ENCODE data around the gene MVD.

The MVD gene

DNA sequence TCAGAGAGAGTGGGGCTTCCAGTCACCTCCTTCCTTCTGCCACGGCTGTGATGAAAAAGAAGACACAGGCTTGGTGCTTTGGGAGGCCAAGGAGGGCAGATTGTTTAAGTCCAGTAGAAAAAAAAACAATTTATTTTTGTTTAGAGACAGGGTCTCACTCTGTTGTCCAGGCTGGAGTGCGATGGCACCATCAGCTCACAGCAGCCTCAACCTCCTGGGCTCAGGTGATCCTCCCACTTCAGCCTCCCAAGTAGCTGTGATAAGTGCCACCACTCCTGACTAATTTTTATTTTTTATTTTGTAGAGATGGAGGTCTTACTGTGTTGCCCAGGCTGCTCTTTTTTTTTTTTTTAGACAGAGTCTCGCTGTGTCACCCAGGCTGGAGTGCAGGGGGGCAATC is 2.7 kb upstream of the MVD start:
- H3K27ac ChIP-seq, result no peak overlapping the region
- H3K27me3 ChIP-seq (replicated peaks), result no peaks in the 10 kb centered on the region
- no peak for DNase-seq
- H3K4me3 ChIP-seq (ENCODE audit: low read depth, low read length), result no peak overlapping the region
- H3K36me3 ChIP-seq (replicated peaks), result no peaks in the 10 kb centered on the region
- in situ Hi-C loops (cut with HindIII; ENCODE audit: low pct_ligation_motif_present, low sequenced_read_pairs), result no loop called here
- TF ChIP-seq, protein P1, sequence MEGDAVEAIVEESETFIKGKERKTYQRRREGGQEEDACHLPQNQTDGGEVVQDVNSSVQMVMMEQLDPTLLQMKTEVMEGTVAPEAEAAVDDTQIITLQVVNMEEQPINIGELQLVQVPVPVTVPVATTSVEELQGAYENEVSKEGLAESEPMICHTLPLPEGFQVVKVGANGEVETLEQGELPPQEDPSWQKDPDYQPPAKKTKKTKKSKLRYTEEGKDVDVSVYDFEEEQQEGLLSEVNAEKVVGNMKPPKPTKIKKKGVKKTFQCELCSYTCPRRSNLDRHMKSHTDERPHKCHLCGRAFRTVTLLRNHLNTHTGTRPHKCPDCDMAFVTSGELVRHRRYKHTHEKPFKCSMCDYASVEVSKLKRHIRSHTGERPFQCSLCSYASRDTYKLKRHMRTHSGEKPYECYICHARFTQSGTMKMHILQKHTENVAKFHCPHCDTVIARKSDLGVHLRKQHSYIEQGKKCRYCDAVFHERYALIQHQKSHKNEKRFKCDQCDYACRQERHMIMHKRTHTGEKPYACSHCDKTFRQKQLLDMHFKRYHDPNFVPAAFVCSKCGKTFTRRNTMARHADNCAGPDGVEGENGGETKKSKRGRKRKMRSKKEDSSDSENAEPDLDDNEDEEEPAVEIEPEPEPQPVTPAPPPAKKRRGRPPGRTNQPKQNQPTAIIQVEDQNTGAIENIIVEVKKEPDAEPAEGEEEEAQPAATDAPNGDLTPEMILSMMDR (IDR thresholded peaks at IDR 0.05; ENCODE audit: low read depth, low read length, missing control alignments), result no peak

DNA sequence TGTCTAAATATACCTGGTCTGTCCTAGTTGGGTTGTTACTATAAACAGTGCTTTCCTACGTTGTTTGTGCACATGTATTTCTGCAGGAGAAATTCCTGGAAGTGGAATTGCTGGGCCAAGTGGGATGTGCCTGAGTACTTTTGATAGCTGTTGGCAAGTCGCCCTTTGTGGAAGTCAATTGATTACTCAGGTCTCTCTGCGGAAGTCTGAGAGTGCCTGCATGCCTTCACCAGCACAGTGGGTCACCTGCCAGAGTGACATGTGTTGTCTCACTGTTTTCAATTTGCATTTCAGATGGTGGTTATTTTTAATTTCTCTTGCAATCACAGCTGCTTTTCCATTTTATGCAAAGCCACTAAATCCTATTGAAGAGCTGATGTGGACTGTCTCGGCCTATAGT is 2.3 kb upstream of the MVD start:
- Histone ChIP-seq H3K27me3 (replicated peaks) (no peaks in the 10 kb centered on the region), H3K4me3 (ENCODE audit: low read depth, low read length) (no peak overlapping the region), H3K27ac (no peak overlapping the region), H3K36me3 (replicated peaks) (peaks cover under 1% of the 10 kb centered on the region)
- DNase-seq, result no peak
- in situ Hi-C loops (cut with HindIII; ENCODE audit: low pct_ligation_motif_present, low sequenced_read_pairs), result no loop called here
- TF ChIP-seq, protein P1 (IDR thresholded peaks at IDR 0.05; ENCODE audit: low read depth, low read length, missing control alignments), result no peak

DNA sequence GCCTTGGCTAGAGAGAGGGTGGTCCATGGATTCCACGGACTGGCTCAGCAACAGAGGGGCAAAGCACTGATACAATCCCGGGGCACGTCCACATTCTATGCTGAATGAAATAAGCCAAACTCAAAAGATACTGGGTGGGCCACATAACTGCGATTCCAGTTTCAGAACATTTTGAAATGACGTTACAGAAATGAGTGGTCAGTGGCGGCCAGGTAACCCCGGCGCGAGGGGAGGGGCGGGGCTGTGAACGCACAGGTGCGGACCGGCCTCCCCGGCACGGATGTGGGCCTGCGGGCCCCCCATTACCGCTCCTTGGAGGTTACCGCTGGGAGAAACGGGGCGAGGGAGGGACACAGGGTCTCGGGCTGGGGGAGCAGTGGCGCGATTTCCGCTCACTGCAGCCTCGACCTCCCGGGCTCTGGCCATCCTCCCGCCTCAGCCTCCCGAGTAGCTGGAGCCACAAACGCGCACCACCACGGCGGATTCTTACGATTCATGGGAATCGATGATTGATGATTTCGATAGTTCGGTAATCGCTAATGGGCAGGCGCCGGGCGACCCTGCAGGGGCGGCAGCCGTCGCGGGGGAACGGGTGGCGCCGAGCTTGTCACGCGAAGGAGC is 559 bp downstream of the MVD start:
- Histone ChIP-seq H3K27me3 (replicated peaks) (no peaks in the 10 kb centered on the region), H3K27ac (peak overlapping the region; percentile 80), H3K36me3 (replicated peaks) (peaks cover 10% of the 10 kb centered on the region), H3K4me3 (ENCODE audit: low read depth, low read length) (peak overlapping the region; percentile 99)
- DNase-seq, result no peak
- in situ Hi-C loops (cut with HindIII; ENCODE audit: low pct_ligation_motif_present, low sequenced_read_pairs), result no loop called here
- TF ChIP-seq, protein P1 (IDR thresholded peaks at IDR 0.05; ENCODE audit: low read depth, low read length, missing control alignments), result no peak

DNA sequence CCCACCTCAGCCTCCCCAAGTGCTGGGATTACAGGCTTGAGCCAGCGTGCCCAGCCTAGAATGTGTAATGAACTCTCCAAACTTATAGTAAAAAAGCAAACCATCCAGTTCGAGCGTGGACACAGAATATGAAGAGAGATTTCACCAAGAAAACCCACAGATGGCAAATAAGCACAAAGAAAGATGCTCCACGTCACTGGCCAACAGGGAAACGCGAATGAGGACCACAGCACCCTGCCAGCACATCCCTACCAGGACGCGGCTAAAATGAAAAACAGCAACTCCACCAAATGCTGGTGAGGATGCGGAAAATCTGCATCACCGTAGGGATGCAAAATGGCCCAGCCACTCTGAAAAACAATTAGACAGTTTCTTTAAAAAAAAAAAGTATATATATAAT is 1.4 kb downstream of the MVD start:
- Histone ChIP-seq H3K4me3 (ENCODE audit: low read depth, low read length) (peak overlapping the region; percentile 99), H3K27me3 (replicated peaks) (no peaks in the 10 kb centered on the region), H3K36me3 (replicated peaks) (peaks cover 19% of the 10 kb centered on the region), H3K27ac (no peak overlapping the region)
- TF ChIP-seq, protein P1 (IDR thresholded peaks at IDR 0.05; ENCODE audit: low read depth, low read length, missing control alignments), result no peak
- in situ Hi-C loops (cut with HindIII; ENCODE audit: low pct_ligation_motif_present, low sequenced_read_pairs), result no loop called here
- no peak for DNase-seq

DNA sequence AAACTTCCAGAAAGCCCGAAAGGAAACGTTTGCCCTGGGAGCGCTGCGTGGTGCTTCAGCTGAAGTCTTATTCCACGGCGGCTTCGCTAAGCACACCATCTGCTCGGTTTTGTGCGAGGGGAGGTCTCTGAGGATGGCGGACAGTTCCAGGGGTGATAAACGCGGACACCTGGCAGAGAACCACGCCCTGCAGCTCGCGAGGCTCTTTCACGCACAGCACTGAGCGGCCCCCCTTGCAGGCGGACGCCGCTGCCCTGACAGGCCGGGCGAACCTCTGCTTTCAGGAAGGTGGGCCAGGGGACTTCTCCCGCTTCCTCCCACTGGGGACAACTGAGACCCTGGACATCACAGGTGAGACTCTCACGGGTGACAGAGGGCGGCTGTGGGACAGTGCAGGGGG is 3.7 kb downstream of the MVD start:
- no peak for DNase-seq
- TF ChIP-seq, protein P1 (IDR thresholded peaks at IDR 0.05; ENCODE audit: low read depth, low read length, missing control alignments), result no peak
- H3K4me3 ChIP-seq (ENCODE audit: low read depth, low read length), result no peak overlapping the region
- in situ Hi-C loops (cut with HindIII; ENCODE audit: low pct_ligation_motif_present, low sequenced_read_pairs), result no loop called here
- no peaks in the 10 kb centered on the region for H3K27me3 ChIP-seq (replicated peaks)
- peaks cover 41% of the 10 kb centered on the region for H3K36me3 ChIP-seq (replicated peaks)
- H3K27ac ChIP-seq, result no peak overlapping the region

DNA sequence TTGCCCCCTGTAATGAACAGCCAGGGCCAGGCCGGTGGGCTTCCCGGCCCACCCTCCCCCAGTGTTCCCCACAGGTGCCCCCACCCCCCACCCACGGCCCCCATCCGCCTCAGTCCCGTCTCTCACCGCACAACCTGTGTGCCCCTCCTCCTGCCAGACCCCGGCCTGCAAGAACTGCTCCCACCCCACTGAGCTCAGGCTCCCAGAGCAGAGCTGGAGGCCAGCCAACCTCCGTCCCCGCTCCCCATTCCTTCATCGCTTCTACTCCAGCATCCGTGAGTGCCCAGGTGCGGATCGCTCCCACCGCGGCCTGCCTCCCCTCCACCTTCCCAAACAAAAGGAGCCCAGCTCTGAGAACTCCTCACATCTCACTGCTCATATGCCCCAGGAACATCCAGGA is 4.2 kb downstream of the MVD start:
- Histone ChIP-seq H3K27ac (no peak overlapping the region), H3K36me3 (replicated peaks) (peaks cover 45% of the 10 kb centered on the region), H3K4me3 (ENCODE audit: low read depth, low read length) (no peak overlapping the region), H3K27me3 (replicated peaks) (no peaks in the 10 kb centered on the region)
- TF ChIP-seq, protein P1 (IDR thresholded peaks at IDR 0.05; ENCODE audit: low read depth, low read length, missing control alignments), result no peak
- DNase-seq, result no peak
- in situ Hi-C loops (cut with HindIII; ENCODE audit: low pct_ligation_motif_present, low sequenced_read_pairs), result no loop called here
